Smooth muscle cell of bladder (primary cell): ENCODE measurements around the gene ADH7. TPM values are rescaled to one million over a fixed set of nuclear protein-coding genes. Genes with fewer than 3 reads are reported as not detected.

ENCODE experiments used
- total RNA-seq: library from RNA; depleted of rRNA; stranded (reverse); fragments of >200 nt; gene quantifications from 2 replicates; pipeline ENCODE4 v1.2.3, GENCODE V29; 2014

The ADH7 gene
- not detected in 2 replicates for total RNA-seq

GRCh38 chr4:99435154-99435553 lies at the start of gene ADH7:
Gene ADH7 (minus strand): TSS chr4:99435342. CDS start chr4:99435233, 109 bp downstream.

Other genes starting within 250 kb of the ADH7 start
- gene ADH6, start 216.1 kb downstream of the ADH7 start, total RNA-seq, result not detected in 2 replicates
- gene ADH1A, start 144.4 kb downstream of the ADH7 start, total RNA-seq, result not detected in 2 replicates
- gene ADH1B, start 113.9 kb downstream of the ADH7 start, total RNA-seq, result 81.4 and 83.2 TPM in 2 replicates
- 0.57 and 1.5 TPM in 2 replicates for gene ADH1C, start 82.6 kb downstream of the ADH7 start, total RNA-seq
- not detected in 2 replicates for gene C4orf17, start 75.7 kb upstream of the ADH7 start, total RNA-seq
- gene TRMT10A, start 128.7 kb upstream of the ADH7 start, total RNA-seq, result 5.5 and 7.4 TPM in 2 replicates
- gene MTTP, start 139.5 kb upstream of the ADH7 start, total RNA-seq, result under 0.01 and 0.09 TPM in 2 replicates
- under 0.01 TPM in 1 of 2 replicates, not detected in the other for gene C4orf54, start 222.5 kb upstream of the ADH7 start, total RNA-seq